Endothelial cell of umbilical vein (primary cell): ENCODE measurements around the gene UBL7. TPM values are rescaled to one million over a fixed set of nuclear protein-coding genes. Genes with fewer than 3 reads are reported as not detected.

ENCODE experiments used
- BruUV-seq: library from RNA; stranded (reverse); fragments of 400-500 nt; replicated peaks from 2 replicates; lab custom pipeline; 2021; lab: Mats Ljungman, UMichigan
- CTCF ChIA-PET: fragments of 300-600, 350-600 bp; sonication (Branson Sonifier 250); formaldehyde crosslinking; loops from one replicate; lab custom pipeline; 2021; ENCODE audit warnings: antibody characterized with exemption, inconsistent platforms; lab: Charles Lee
- POLR2A ChIA-PET: fragments of 300-600, 350-600 bp; sonication (Branson Sonifier 250); formaldehyde crosslinking; loops from one replicate; lab custom pipeline; 2021; ENCODE audit warnings: antibody characterized with exemption, inconsistent platforms; lab: Charles Lee
- DNase-seq: peaks from one replicate; pipeline ENCODE4 v3.0.0-alpha.2; 2011; ENCODE audit warnings: low read depth, low spot score
- FAIRE-seq: peaks from 2 replicates; lab custom pipeline; 2011; peaks lifted over from hg19 to GRCh38; lab: Jason Lieb, UNC
- H2AFZ ChIP-seq: 2 replicates; pipeline ENCODE4 v1.6.0; 2012; ENCODE audit warnings: low read depth, low read length, control low read depth, inconsistent platforms
- H3K27ac ChIP-seq: 2 replicates; pipeline ENCODE4 v1.5.1; 2011; ENCODE audit warnings: low read depth, mild to moderate bottlenecking, control low read depth, low read length, moderate library complexity; ENCODE audit not compliant: insufficient read depth
- H3K27me3 ChIP-seq, 2 experiments: 2 replicates each; pipeline versions ENCODE4 v1.6.0 to v1.6.1; 2011; ENCODE audit warnings: low read length in 2 of 2, mixed read lengths in 1 of 2; ENCODE audit not compliant: control insufficient read depth in 2 of 2, insufficient read depth in 2 of 2
- H3K36me3 ChIP-seq, 2 experiments: 2 replicates in 1 of 2; 3 replicates in 1 of 2; pipeline ENCODE4 v1.5.1; 2011; ENCODE audit warnings: low read length in 2 of 2, mild to moderate bottlenecking in 1 of 2, moderate library complexity in 1 of 2; ENCODE audit not compliant: control insufficient read depth in 2 of 2, insufficient read depth in 2 of 2; ENCODE audit errors: extremely low read depth in 1 of 2
- H3K4me1 ChIP-seq: 3 replicates; pipeline ENCODE4 v1.5.1; 2011; ENCODE audit warnings: mild to moderate bottlenecking, low read length; ENCODE audit not compliant: control insufficient read depth, insufficient read depth; ENCODE audit errors: extremely low read depth
- H3K4me2 ChIP-seq: 2 replicates; pipeline ENCODE4 v1.6.1; 2011; ENCODE audit warnings: low read length, control low read depth, mixed read lengths; ENCODE audit not compliant: insufficient read depth
- H3K4me3 ChIP-seq, 3 experiments: fragments of 200-600 bp in 1 of 3; sonication (generic), shearing (Covaris generic) in 1 of 3; replicated peaks in 1 of 3; 2 replicates each; pipeline ENCODE4 v1.5.1; 2011 to 2016; ENCODE audit warnings: control low read depth in 3 of 3, low read length in 3 of 3, mild to moderate bottlenecking in 2 of 3, inconsistent platforms in 1 of 3, low read depth in 1 of 3, moderate library complexity in 1 of 3; ENCODE audit not compliant: insufficient read depth in 1 of 3
- H3K79me2 ChIP-seq: 2 replicates; pipeline ENCODE4 v1.6.0; 2012; ENCODE audit warnings: low read length, inconsistent platforms; ENCODE audit not compliant: control insufficient read depth, insufficient read depth
- H3K9ac ChIP-seq: replicated peaks from 2 replicates; pipeline ENCODE3; 2011; ENCODE audit warnings: low read length, control low read depth; ENCODE audit not compliant: insufficient read depth; ENCODE audit errors: extremely low read depth
- H3K9me1 ChIP-seq: replicated peaks from 3 replicates; pipeline ENCODE4 v1.6.0; 2011; ENCODE audit warnings: mild to moderate bottlenecking, low read length; ENCODE audit not compliant: control insufficient read depth, insufficient read depth; ENCODE audit errors: extremely low read depth
- H3K9me3 ChIP-seq: replicated peaks from 2 replicates; pipeline ENCODE4 v1.5.1; 2012; ENCODE audit warnings: low read length, inconsistent platforms; ENCODE audit not compliant: control insufficient read depth, insufficient read depth
- H4K20me1 ChIP-seq: replicated peaks from 2 replicates; pipeline ENCODE3; 2011; ENCODE audit warnings: mild to moderate bottlenecking, low read length; ENCODE audit not compliant: control insufficient read depth, insufficient read depth; ENCODE audit errors: extremely low read depth
- CTCF ChIP-seq, 2 donors: IDR thresholded peaks; 1 replicate in 1 of 2; 2 replicates in 1 of 2; pipeline ENCODE4 v1.5.1; 2011; ENCODE audit warnings: low read length in 2 of 2, mild to moderate bottlenecking in 2 of 2, moderate library complexity in 2 of 2, control low read depth in 1 of 2, inconsistent platforms in 1 of 2, low read depth in 1 of 2; ENCODE audit not compliant: insufficient read depth in 1 of 2; ENCODE audit errors: extremely low read depth in 1 of 2
- EZH2 ChIP-seq: IDR thresholded peaks from 2 replicates; pipeline ENCODE4 v1.6.1; 2012; ENCODE audit warnings: borderline replicate concordance, low read depth, mild to moderate bottlenecking, moderate library complexity, low read length, inconsistent platforms; ENCODE audit not compliant: severe bottlenecking
- FOS ChIP-seq: IDR thresholded peaks from 2 replicates; pipeline ENCODE4 v1.6.1; 2011; ENCODE audit warnings: mild to moderate bottlenecking, low read length, moderate library complexity, borderline replicate concordance; ENCODE audit not compliant: insufficient read depth
- GATA2 ChIP-seq: IDR thresholded peaks from 2 replicates; pipeline ENCODE4 v1.7.0; 2011; ENCODE audit warnings: low read depth, mild to moderate bottlenecking, moderate library complexity, mixed read lengths, low read length; ENCODE audit not compliant: insufficient read length, insufficient read depth
- MYC ChIP-seq: IDR thresholded peaks from one replicate; pipeline ENCODE4 v1.6.1; 2011; ENCODE audit warnings: mild to moderate bottlenecking, low read depth, low read length
- POLR2A ChIP-seq: IDR thresholded peaks from 2 replicates; pipeline ENCODE4 v1.6.1; 2012; ENCODE audit warnings: low read depth, mild to moderate bottlenecking, control low read depth, low read length
- POLR2AphosphoS5 ChIP-seq: IDR thresholded peaks from 2 replicates; pipeline ENCODE4 v1.6.1; 2012; ENCODE audit warnings: low read depth, mild to moderate bottlenecking, control low read depth, low read length, moderate library complexity; ENCODE audit not compliant: insufficient read depth
- dilution Hi-C: fragments of 300-500 bp; cut with MboI; formaldehyde crosslinking; loops from one replicate; pipeline ENCODE4 v1.15.0; 2019; ENCODE audit warnings: low sequenced_read_pairs; ENCODE audit not compliant: extremely low pct_ligation_motif_present
- intact Hi-C: fragments of 100-400 bp; cut with micrococcal nuclease; formaldehyde crosslinking; loops from one replicate; pipeline ENCODE4 v1.10.0; 2022
- polyA plus RNA-seq, 4 experiments: library from polyadenylated mRNA; depleted of rRNA in 3 of 4; stranded (reverse) in 3 of 4; unstranded in 1 of 4; fragments of >200 nt; gene quantifications; 2 replicates each; pipeline versions ENCODE4 v1.2.1 to v1.2.3, GENCODE V29; 2011 to 2012; ENCODE audit warnings: missing spikeins in 1 of 4
- total RNA-seq: library from RNA; stranded (reverse); gene quantifications from 2 replicates; pipeline ENCODE4 v1.2.3, GENCODE V29; 2021
- TF ChIP-seq, protein P1 (sequence below): IDR thresholded peaks from 2 replicates; pipeline ENCODE4 v1.6.1; 2011; ENCODE audit not compliant: insufficient read depth, insufficient read length

Gene UBL7
- total and polyA plus RNA-seq, 2 donors (not counting 3 experiments of a cell fraction or from before 2014, with no cell fraction given) = 32.8 to 90.4 TPM

DNA sequence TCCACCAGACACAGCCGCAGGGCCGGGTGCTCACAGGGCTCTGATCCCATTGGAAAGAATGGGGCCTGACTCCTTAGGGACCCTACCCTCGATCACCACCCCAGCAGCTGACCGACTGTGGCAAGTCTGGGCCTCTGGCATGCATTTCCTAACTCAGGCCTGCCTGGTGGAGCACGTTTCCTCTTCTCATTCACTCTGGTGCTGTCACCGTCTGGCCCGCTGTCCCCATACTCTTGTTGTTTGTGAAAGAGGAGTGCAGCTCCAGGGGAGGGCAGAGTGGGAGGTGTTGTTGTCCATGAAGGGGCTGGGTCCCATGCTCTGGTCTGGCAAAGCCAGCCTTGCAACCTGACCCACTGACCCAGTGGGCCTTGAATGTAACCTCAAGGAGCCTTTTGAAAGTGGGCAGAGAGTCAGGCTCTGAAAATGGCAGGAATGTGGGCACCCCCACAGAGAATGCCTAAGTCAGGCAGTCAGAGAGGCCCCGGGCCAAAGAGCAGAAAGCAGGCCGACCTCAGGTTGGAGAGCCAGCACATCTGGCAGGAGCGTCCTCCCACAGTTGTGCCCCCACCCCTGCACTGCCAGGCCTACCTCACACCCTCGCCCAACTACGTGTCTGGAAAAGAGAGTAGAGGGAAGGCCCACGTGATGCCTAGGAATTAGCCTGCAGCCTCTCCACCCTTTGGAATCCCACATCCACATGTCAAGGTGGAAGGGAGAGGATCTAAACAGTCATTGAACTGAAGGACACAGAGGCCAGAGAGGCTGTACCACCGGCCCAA, 38.1 kb downstream of the UBL7 start:
- Histone ChIP-seq H2AFZ (no peak overlapping the region), H4K20me1 (no peaks in the 10 kb centered on the region), H3K9ac (no peak overlapping the region), H3K4me2 (no peak overlapping the region), H3K9me1 (no peaks in the 10 kb centered on the region), H3K36me3 (no peaks in the 10 kb centered on the region), H3K4me1 (no peaks in the 10 kb centered on the region), H3K27me3 (no peaks in the 10 kb centered on the region), H3K4me3 (no peak overlapping the region), H3K9me3 (no peaks in the 10 kb centered on the region), H3K79me2 (no peaks in the 10 kb centered on the region), H3K27ac (no peak overlapping the region)
- BruUV-seq = no TSS peak
- intact Hi-C loops (no loop called here), dilution Hi-C loops (no loop called here)
- DNase-seq (no peak), FAIRE-seq (no peak)
- TF ChIP-seq POLR2AphosphoS5 (no peak), CTCF (IDR thresholded peaks at IDR 0.05; ENCODE audit: extremely low read depth in 1 of 2, insufficient read depth in 1 of 2, low read depth in 1 of 2, low read length in 2 of 2) (no peak), MYC (no peak), POLR2A (no peak), GATA2 (no peak), EZH2 (no peak), FOS (no peak)
- TF ChIP-seq, protein P1, sequence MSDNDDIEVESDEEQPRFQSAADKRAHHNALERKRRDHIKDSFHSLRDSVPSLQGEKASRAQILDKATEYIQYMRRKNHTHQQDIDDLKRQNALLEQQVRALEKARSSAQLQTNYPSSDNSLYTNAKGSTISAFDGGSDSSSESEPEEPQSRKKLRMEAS = no peak
- POLR2A ChIA-PET = no interaction called here
- CTCF ChIA-PET = interaction anchor here (0.9 to 1.6 kb wide), 2 partner anchors 8 to 16 kb away, joined by 4 to 5 read pairs; no protein-coding TSS in a partner anchor
